GM10248 (cell line): ENCODE results near the gene USP9X.
A peak's percentile ranks its signal among the peaks of the same experiment; 100 is the strongest.
"Not testable (repeated sequence)": the region's sequence is repeated elsewhere in the genome, so short reads cannot be mapped to it uniquely, and the experiment has no call there.

ENCODE experiments used
- CTCF ChIA-PET: fragments of 300-600 bp; sonication (Branson Sonifier 250); formaldehyde crosslinking; extraction: SDS; loops from one replicate; lab custom pipeline; 2021; ENCODE audit warnings: antibody characterized with exemption; lab: Yijun Ruan, JAX
- POLR2A ChIA-PET: fragments of 350-650 bp; sonication (Branson Sonifier 250); formaldehyde crosslinking; extraction: SDS; loops from one replicate; lab custom pipeline; 2020; ENCODE audit warnings: antibody characterized with exemption; lab: Yijun Ruan, JAX
- DNase-seq: peaks from one replicate; pipeline ENCODE4 v3.0.0; 2012; ENCODE audit errors: extremely low spot score
- TF ChIP-seq, protein P1 (sequence below): IDR thresholded peaks from 2 replicates; pipeline ENCODE4 v1.5.1; 2012; ENCODE audit warnings: mild to moderate bottlenecking, low read depth; ENCODE audit errors: extremely low read depth, missing control alignments, control extremely low read depth

Gene USP9X

DNA sequence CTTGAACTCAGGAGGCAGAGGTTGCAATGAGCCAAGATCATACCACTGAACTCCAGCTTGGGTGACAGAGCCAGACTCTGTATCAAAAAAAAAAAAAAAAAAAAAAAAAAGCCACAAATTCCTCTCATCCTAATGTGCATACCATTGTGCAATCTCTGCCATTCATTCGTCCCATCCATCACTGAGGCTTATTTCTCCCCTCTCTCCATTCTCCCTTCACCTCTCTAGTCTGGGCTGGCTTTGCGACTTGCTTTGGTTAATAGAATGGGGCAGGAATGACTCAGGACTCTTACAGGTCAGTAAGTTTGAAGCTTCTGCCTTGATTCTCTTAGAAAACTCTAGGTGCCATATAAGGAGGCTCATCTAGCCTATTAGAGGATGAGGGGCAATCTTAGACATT, 188.4 kb downstream of the USP9X start:
- CTCF ChIA-PET = no interaction called here
- POLR2A ChIA-PET = no interaction called here

GRCh38 chrX:41275661-41276609, 190.7 kb downstream of the USP9X start:
- DNase-seq = peak; percentile 75
- POLR2A ChIA-PET = no interaction called here
- CTCF ChIA-PET = interaction anchor here (1.2 kb wide), 1 partner anchor 485 kb away, joined by 3 read pairs; no protein-coding TSS in a partner anchor
- TF ChIP-seq, protein P1, sequence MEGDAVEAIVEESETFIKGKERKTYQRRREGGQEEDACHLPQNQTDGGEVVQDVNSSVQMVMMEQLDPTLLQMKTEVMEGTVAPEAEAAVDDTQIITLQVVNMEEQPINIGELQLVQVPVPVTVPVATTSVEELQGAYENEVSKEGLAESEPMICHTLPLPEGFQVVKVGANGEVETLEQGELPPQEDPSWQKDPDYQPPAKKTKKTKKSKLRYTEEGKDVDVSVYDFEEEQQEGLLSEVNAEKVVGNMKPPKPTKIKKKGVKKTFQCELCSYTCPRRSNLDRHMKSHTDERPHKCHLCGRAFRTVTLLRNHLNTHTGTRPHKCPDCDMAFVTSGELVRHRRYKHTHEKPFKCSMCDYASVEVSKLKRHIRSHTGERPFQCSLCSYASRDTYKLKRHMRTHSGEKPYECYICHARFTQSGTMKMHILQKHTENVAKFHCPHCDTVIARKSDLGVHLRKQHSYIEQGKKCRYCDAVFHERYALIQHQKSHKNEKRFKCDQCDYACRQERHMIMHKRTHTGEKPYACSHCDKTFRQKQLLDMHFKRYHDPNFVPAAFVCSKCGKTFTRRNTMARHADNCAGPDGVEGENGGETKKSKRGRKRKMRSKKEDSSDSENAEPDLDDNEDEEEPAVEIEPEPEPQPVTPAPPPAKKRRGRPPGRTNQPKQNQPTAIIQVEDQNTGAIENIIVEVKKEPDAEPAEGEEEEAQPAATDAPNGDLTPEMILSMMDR = peak; percentile 35

More for the DNA sequence above, 188.4 kb downstream of the USP9X start:
- no peak for DNase-seq
- TF ChIP-seq, protein P1 = no peak

DNA sequence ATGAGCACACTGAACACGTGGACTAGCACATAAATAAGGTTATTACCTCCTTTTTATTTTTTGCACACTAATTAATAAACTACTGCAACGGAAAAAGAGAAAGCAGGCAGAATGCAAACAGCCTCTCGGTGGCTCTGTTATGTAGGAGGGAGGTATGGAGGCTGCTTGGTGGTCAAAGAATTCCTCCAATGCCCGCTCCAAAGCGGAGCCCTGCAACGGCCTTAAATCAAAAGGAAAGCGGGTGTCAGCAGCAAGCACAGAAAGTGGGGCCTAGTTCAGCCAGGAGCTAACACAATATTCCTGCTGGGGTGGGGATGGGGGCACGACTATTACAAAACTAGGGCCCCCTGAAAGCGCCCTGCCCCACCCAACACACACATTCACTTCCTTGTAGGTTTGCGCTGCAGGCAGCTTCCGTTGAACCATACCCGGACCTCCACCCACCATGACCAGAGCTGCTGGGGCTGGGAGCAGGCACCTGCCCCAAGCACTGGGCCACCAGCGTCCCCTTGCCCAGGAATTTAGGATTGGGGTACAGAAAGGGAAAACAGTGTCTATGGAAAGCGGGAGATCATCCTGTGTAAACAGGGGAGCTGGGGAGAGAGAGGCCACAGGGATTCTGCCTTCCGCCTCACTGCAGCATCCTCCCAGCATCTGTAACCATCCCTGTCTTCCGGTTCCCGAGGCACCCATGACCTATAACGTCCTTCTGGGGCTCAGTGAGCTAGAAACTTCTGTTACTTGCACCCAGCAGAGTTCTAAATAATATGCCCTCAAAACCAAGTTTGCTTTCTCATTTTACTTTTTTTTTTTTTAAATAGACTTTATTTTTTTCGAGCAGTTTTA, 191.6 kb downstream of the USP9X start:
- no peak for DNase-seq
- TF ChIP-seq, protein P1 = no peak
- ChIA-PET CTCF (interaction anchor here (0.8 kb wide), 1 partner anchor 11 kb away, joined by 3 read pairs; no protein-coding TSS in a partner anchor), POLR2A (no interaction called here)

DNA sequence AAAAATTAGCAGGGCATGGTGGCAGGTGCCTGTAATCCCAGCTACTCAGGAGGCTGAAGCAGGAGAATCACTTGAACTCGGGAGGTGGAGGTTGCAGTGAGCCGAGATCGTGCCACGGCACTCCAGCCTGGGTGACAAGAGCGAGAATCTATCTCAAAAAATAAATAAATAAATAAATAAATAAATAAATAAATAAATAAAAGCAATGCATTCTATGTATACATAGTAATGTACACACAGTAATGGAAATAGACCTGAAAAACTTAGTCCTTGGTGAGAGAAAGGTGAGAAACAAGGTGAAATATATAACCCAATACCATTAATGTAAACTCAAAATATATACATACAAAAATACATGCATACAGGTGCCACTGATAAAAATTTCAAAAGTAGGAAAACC, 197.1 kb downstream of the USP9X start:
- POLR2A ChIA-PET, DNase-seq, CTCF ChIA-PET: not testable (repeated sequence)

DNA sequence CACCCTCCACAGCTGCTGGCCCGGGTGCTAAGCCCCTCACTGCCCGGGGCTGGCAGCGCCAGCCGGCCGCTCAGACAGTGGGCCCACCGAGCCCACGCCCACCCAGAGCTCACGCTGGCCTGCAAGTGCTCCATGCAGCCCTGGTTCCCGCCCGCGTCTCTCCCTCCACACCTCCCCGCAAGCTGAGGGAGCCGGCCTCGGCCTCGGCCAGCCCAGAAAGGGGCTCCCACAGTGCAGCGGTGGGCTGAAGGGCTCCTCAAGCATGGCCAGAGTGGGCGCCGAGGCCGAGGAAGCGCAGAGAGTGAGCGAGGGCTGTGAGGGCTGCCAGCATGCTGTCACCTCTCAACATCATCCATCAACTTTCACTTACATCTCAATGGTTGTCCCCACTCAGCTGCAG, 200.7 kb downstream of the USP9X start:
- POLR2A ChIA-PET, DNase-seq, CTCF ChIA-PET: not testable (repeated sequence)
